Neural cell (in vitro differentiated cells): ENCODE data around the gene FAM83B. TPM values are rescaled to one million over a fixed set of nuclear protein-coding genes. Genes with fewer than 3 reads are reported as not detected.

Source experiments
- H2AFZ ChIP-seq: fragments of 200-600, 300-800 bp; sonication (generic), shearing (Covaris generic); 2 replicates; pipeline ENCODE4 v1.6.0; 2014; ENCODE audit warnings: low read depth, mild to moderate bottlenecking, antibody characterized with exemption, low read length, moderate library complexity
- H3F3A ChIP-seq: fragments of 200-600 bp; shearing (Covaris generic); 2 replicates; pipeline ENCODE4 v1.6.1; 2016; ENCODE audit warnings: mild to moderate bottlenecking, moderate library complexity, mixed read lengths, antibody characterized with exemption, low read length; ENCODE audit not compliant: insufficient read depth, poor library complexity, severe bottlenecking
- H3K27ac ChIP-seq: fragments of 200-600, 300-800 bp; sonication (generic), shearing (Covaris generic); 2 replicates; pipeline ENCODE4 v1.5.1; 2014; ENCODE audit warnings: mild to moderate bottlenecking, low read length, moderate library complexity
- H3K27me3 ChIP-seq: fragments of 300-800, 200-600 bp; sonication (generic), shearing (Covaris generic); 2 replicates; pipeline ENCODE4 v1.6.0; 2014; ENCODE audit warnings: mild to moderate bottlenecking, low read depth, low read length, moderate library complexity; ENCODE audit not compliant: insufficient read depth
- H3K36me3 ChIP-seq: fragments of 300-800, 200-600 bp; sonication (generic), shearing (Covaris generic); 2 replicates; pipeline ENCODE4 v1.5.1; 2014; ENCODE audit warnings: mild to moderate bottlenecking, antibody characterized with exemption, low read length, moderate library complexity; ENCODE audit not compliant: insufficient read depth
- H3K4me2 ChIP-seq: fragments of 300-800, 200-600 bp; sonication (generic), shearing (Covaris generic); 2 replicates; pipeline ENCODE4 v1.6.0; 2014; ENCODE audit warnings: mild to moderate bottlenecking, low read length
- H3K4me3 ChIP-seq: fragments of 300-800, 200-600 bp; sonication (generic), shearing (Covaris generic); 2 replicates; pipeline ENCODE4 v1.5.1; 2014; ENCODE audit warnings: mild to moderate bottlenecking, low read length, moderate library complexity
- H3K79me2 ChIP-seq: fragments of 200-600 bp; shearing (Covaris generic); replicated peaks from 2 replicates; pipeline ENCODE4 v1.6.0; 2014; ENCODE audit warnings: mild to moderate bottlenecking, low read length, moderate library complexity; ENCODE audit not compliant: insufficient read depth
- H3K9ac ChIP-seq: fragments of 300-800, 200-600 bp; sonication (generic), shearing (Covaris generic); 2 replicates; pipeline ENCODE4 v1.6.1; 2016; ENCODE audit warnings: mild to moderate bottlenecking, low read length, mixed read lengths
- H3K9me2 ChIP-seq: fragments of 200-600 bp; shearing (Covaris generic); 2 replicates; pipeline ENCODE4 v1.6.1; 2016; ENCODE audit warnings: mild to moderate bottlenecking, low read length, mixed read lengths; ENCODE audit not compliant: insufficient read depth
- H3K9me3 ChIP-seq: fragments of 200-600, 300-800 bp; sonication (generic), shearing (Covaris generic); 2 replicates; pipeline ENCODE4 v1.6.1; 2016; ENCODE audit warnings: mild to moderate bottlenecking, mixed run types, low read length, moderate library complexity, mixed read lengths
- H4K20me1 ChIP-seq: fragments of 200-600 bp; shearing (Covaris generic); 2 replicates; pipeline ENCODE4 v1.6.1; 2016; ENCODE audit warnings: mild to moderate bottlenecking, mixed run types; ENCODE audit not compliant: insufficient read depth
- CTCF ChIP-seq: fragments of 450-650 bp; IDR thresholded peaks from 2 replicates; pipeline ENCODE4 v1.5.1; 2014; ENCODE audit warnings: antibody characterized with exemption, mild to moderate bottlenecking, moderate library complexity; ENCODE audit not compliant: poor library complexity, severe bottlenecking
- EP300 ChIP-seq: fragments of 450-650 bp; conservative IDR thresholded peaks from 2 replicates; pipeline ENCODE4 v1.6.1; 2014; ENCODE audit warnings: antibody characterized with exemption, mild to moderate bottlenecking, moderate library complexity; ENCODE audit not compliant: poor library complexity, severe bottlenecking
- EZH2 ChIP-seq: fragments of 200-600, 300-800 bp; shearing (Covaris generic), sonication (generic); IDR thresholded peaks from 2 replicates; pipeline ENCODE4 v1.6.1; 2014; ENCODE audit warnings: antibody characterized with exemption, low read length, borderline replicate concordance, mild to moderate bottlenecking; ENCODE audit not compliant: insufficient read depth, poor library complexity, severe bottlenecking
- MXI1 ChIP-seq: fragments of 450-650 bp; conservative IDR thresholded peaks from 2 replicates; pipeline ENCODE4 v1.6.1; 2014; ENCODE audit warnings: antibody characterized with exemption, mild to moderate bottlenecking; ENCODE audit not compliant: poor library complexity, severe bottlenecking
- POLR2AphosphoS5 ChIP-seq: IDR thresholded peaks from 2 replicates; pipeline ENCODE4 v1.6.1; 2012
- RAD21 ChIP-seq: fragments of 450-650 bp; conservative IDR thresholded peaks from 2 replicates; pipeline ENCODE4 v1.6.1; 2014; ENCODE audit warnings: antibody characterized with exemption, mild to moderate bottlenecking, moderate library complexity
- REST ChIP-seq: IDR thresholded peaks from 2 replicates; pipeline ENCODE4 v1.6.1; 2012; ENCODE audit warnings: borderline replicate concordance
- SMC3 ChIP-seq: fragments of 450-650 bp; conservative IDR thresholded peaks from 2 replicates; pipeline ENCODE4 v1.6.1; 2014; ENCODE audit warnings: antibody characterized with exemption, mild to moderate bottlenecking, moderate library complexity; ENCODE audit not compliant: poor library complexity
- TAF1 ChIP-seq: IDR thresholded peaks from 2 replicates; pipeline ENCODE4 v1.6.1; 2012; ENCODE audit warnings: low read depth
- polyA plus RNA-seq: library from polyadenylated mRNA; depleted of rRNA; stranded (reverse); fragments of >200 nt; gene quantifications from 2 replicates; pipeline ENCODE4 v1.2.3, GENCODE V29; 2014

Gene FAM83B
- polyA plus RNA-seq, 1 donor from 2014 or later: not detected

GRCh38 chr6:54847799-54848597 lies 1.4 kb downstream of the FAM83B start:
- Histone ChIP-seq H2AFZ (no peak overlapping the region), H4K20me1 (no peaks in the 10 kb centered on the region), H3K9me3 (no peaks in the 10 kb centered on the region), H3K79me2 (no peaks in the 10 kb centered on the region), H3K9ac (no peak overlapping the region), H3K27ac (no peak overlapping the region), H3F3A (no peaks in the 10 kb centered on the region), H3K9me2 (no peaks in the 10 kb centered on the region), H3K36me3 (no peaks in the 10 kb centered on the region), H3K4me3 (no peak overlapping the region), H3K4me2 (no peak overlapping the region), H3K27me3 (peaks cover 34% of the 10 kb centered on the region)
- TF ChIP-seq RAD21 (no peak), TAF1 (no peak), REST (no peak), MXI1 (no peak), POLR2AphosphoS5 (no peak), EZH2 (no peak), SMC3 (no peak), EP300 (no peak), CTCF (no peak)

- H3K9me3 ChIP-seq: no peaks in the 10 kb centered on the region
These were observed 3.5 kb downstream of the FAM83B start for GRCh38 chr6:54850114-54850513.

More at GRCh38 chr6:54850114-54850513, 3.5 kb downstream of the FAM83B start:
- Histone ChIP-seq H3K4me3 (no peak overlapping the region), H3K9me2 (no peaks in the 10 kb centered on the region), H3K4me2 (no peak overlapping the region), H3K9ac (no peak overlapping the region), H3K27me3 (peaks cover 34% of the 10 kb centered on the region), H3K27ac (no peak overlapping the region), H3K79me2 (no peaks in the 10 kb centered on the region), H2AFZ (no peak overlapping the region), H3K36me3 (no peaks in the 10 kb centered on the region), H4K20me1 (no peaks in the 10 kb centered on the region), H3F3A (no peaks in the 10 kb centered on the region)
- TF ChIP-seq MXI1 (no peak), EZH2 (no peak), TAF1 (no peak), SMC3 (no peak), EP300 (no peak), POLR2AphosphoS5 (no peak), REST (no peak), CTCF (no peak), RAD21 (no peak)
